H1 (cell line): ENCODE measurements around the gene SMIM29. TPM values are rescaled to one million over a fixed set of nuclear protein-coding genes. Genes with fewer than 3 reads are reported as not detected.
A peak's percentile ranks its signal among the peaks of the same experiment; 100 is the strongest.

Experiments
- CHD7 ChIP-seq: fragments of 300-600 bp; sonication (generic); IDR thresholded peaks from 2 replicates; pipeline ENCODE4 v1.7.1; 2012; ENCODE audit warnings: low read length, moderate library complexity, mild to moderate bottlenecking, inconsistent platforms; ENCODE audit not compliant: insufficient replicate concordance
- CREB1 ChIP-seq: IDR thresholded peaks from 2 replicates; pipeline ENCODE4 v1.6.1; 2012; ENCODE audit warnings: inconsistent platforms
- CTBP2 ChIP-seq: IDR thresholded peaks from 2 replicates; pipeline ENCODE4 v1.7.0; 2011; ENCODE audit warnings: borderline replicate concordance, mild to moderate bottlenecking, moderate library complexity, mixed read lengths, low read length; ENCODE audit not compliant: insufficient read depth, insufficient read length
- NANOG ChIP-seq: IDR thresholded peaks from 2 replicates; pipeline ENCODE4 v1.6.1; 2011; ENCODE audit warnings: low read length, low read depth, mild to moderate bottlenecking, inconsistent platforms; ENCODE audit not compliant: insufficient read depth, poor library complexity, severe bottlenecking
- POU5F1 ChIP-seq: IDR thresholded peaks from 2 replicates; pipeline ENCODE4 v1.6.1; 2011; ENCODE audit warnings: low read depth, mild to moderate bottlenecking, low read length, moderate library complexity
- SAP30 ChIP-seq: fragments of 300-600 bp; sonication (generic); IDR thresholded peaks from 2 replicates; pipeline ENCODE4 v1.7.1; 2012; ENCODE audit warnings: low read length, moderate library complexity, mild to moderate bottlenecking, inconsistent platforms; ENCODE audit not compliant: insufficient read depth, insufficient replicate concordance
- TEAD4 ChIP-seq: IDR thresholded peaks from 2 replicates; pipeline ENCODE4 v1.6.1; 2012; ENCODE audit warnings: low read depth, low read length, inconsistent platforms, mixed read lengths
- polyA plus RNA-seq, 7 experiments: library from polyadenylated mRNA; depleted of rRNA in 3 of 7; stranded (reverse) in 5 of 7; unstranded in 2 of 7; fragments of >200 nt in 5 of 7; fragments of 200-250 nt in 2 of 7; gene quantifications; 1 replicate in 5 of 7; 2 replicates in 1 of 7; 4 replicates in 1 of 7; pipeline versions ENCODE4 v1.2.1 to v1.2.3, GENCODE V29; 2011 to 2013; ENCODE audit warnings: missing spikeins in 2 of 7, mixed read lengths in 2 of 7
- total RNA-seq: library from RNA; stranded (reverse); fragmentation: NEBNext Ultra II Directional; extraction: Animal tissue kit (Norgen Biotek cat#: 25700); gene quantifications from 2 replicates; pipeline ENCODE4 v1.2.1, GENCODE V29; 2021

Gene SMIM29
- total and polyA plus RNA-seq, 2 of the 8 experiments (the other 6 are each of a cell fraction or from before 2014, with no cell fraction given), result 7.0 to 22.4 TPM

GRCh38 chr6:34205916-34206315 lies 42.9 kb downstream of the SMIM29 start (continued):
- TF ChIP-seq CHD7 (no peak), SAP30 (no peak), POU5F1 (no peak), TEAD4 (peak; percentile 74), CTBP2 (no peak), NANOG (no peak), CREB1 (no peak)
